H1 (cell line): ENCODE measurements around the gene COL27A1. TPM values are rescaled to one million over a fixed set of nuclear protein-coding genes. Genes with fewer than 3 reads are reported as not detected.

Experiments used
- CTCF ChIA-PET: fragments of 300-600 bp; sonication (Branson Sonifier 250); formaldehyde crosslinking; loops from one replicate; lab custom pipeline; 2021; ENCODE audit not compliant: partially characterized antibody; lab: Charles Lee
- POLR2A ChIA-PET: fragments of 300-600 bp; sonication (Branson Sonifier 250); formaldehyde crosslinking; loops from one replicate; lab custom pipeline; 2021; ENCODE audit warnings: inconsistent platforms; ENCODE audit not compliant: partially characterized antibody; lab: Charles Lee
- DNase-seq, 2 experiments: peaks; one replicate each; pipeline versions ENCODE4 v3.0.0 to v3.0.0-alpha.2; 2010 to 2022; ENCODE audit warnings: low spot score in 2 of 2, low read depth in 1 of 2, mixed read lengths in 1 of 2
- FAIRE-seq: peaks from 2 replicates; lab custom pipeline; 2011; peaks lifted over from hg19 to GRCh38; lab: Jason Lieb, UNC
- H2AFZ ChIP-seq: 2 replicates; pipeline ENCODE4 v1.8.1; 2012; ENCODE audit warnings: low read length, inconsistent platforms
- H2AK5ac ChIP-seq: 2 replicates; pipeline ENCODE4 v1.6.1; 2013; ENCODE audit warnings: low read depth, low read length
- H2BK120ac ChIP-seq: replicated peaks from 2 replicates; pipeline ENCODE3; 2013; ENCODE audit warnings: low read depth, low read length, inconsistent platforms
- H2BK12ac ChIP-seq: 2 replicates; pipeline ENCODE4 v1.6.1; 2013; ENCODE audit warnings: low read depth, low read length
- H2BK15ac ChIP-seq: 2 replicates; pipeline ENCODE4 v1.6.1; 2013; ENCODE audit warnings: low read length
- H2BK20ac ChIP-seq: 2 replicates; pipeline ENCODE4 v1.6.1; 2013; ENCODE audit warnings: low read length
- H2BK5ac ChIP-seq: 2 replicates; pipeline ENCODE4 v1.6.1; 2013; ENCODE audit warnings: low read depth, low read length
- H3K14ac ChIP-seq: 2 replicates; pipeline ENCODE4 v1.6.1; 2013; ENCODE audit warnings: inconsistent platforms; ENCODE audit not compliant: insufficient read length
- H3K18ac ChIP-seq: 2 replicates; pipeline ENCODE4 v1.6.1; 2013; ENCODE audit warnings: low read length; ENCODE audit errors: extremely low read depth
- H3K23ac ChIP-seq: 2 replicates; pipeline ENCODE4 v1.6.1; 2013; ENCODE audit warnings: inconsistent platforms; ENCODE audit not compliant: insufficient read length
- H3K23me2 ChIP-seq: 2 replicates; pipeline ENCODE4 v1.6.1; 2013; ENCODE audit warnings: low read depth, low read length
- H3K27ac ChIP-seq: 2 replicates; pipeline ENCODE4 v1.6.1; 2011; ENCODE audit warnings: low read depth, low read length, inconsistent platforms
- H3K27me3 ChIP-seq, 4 experiments: replicated peaks in 1 of 4; 1 replicate in 1 of 4; 2 replicates in 3 of 4; pipeline versions ENCODE4 v1.6.1 to v1.8.1; 2011 to 2013; ENCODE audit warnings: low read length in 3 of 4, mild to moderate bottlenecking in 3 of 4, inconsistent platforms in 2 of 4, mixed read lengths in 2 of 4, moderate library complexity in 1 of 4; ENCODE audit not compliant: control insufficient read depth in 3 of 4, insufficient read depth in 3 of 4; ENCODE audit errors: extremely low read depth in 1 of 4
- H3K36me3 ChIP-seq, 4 experiments: 2 replicates each; pipeline versions ENCODE4 v1.6.1 to v1.8.1; 2011 to 2013; ENCODE audit warnings: mild to moderate bottlenecking in 4 of 4, low read length in 3 of 4, moderate library complexity in 2 of 4, control low read depth in 1 of 4, inconsistent platforms in 1 of 4; ENCODE audit not compliant: insufficient read depth in 4 of 4, control insufficient read depth in 2 of 4
- H3K4ac ChIP-seq: replicated peaks from 2 replicates; pipeline ENCODE3; 2013; ENCODE audit warnings: low read length, low read depth, mixed read lengths, inconsistent platforms; ENCODE audit not compliant: insufficient read length
- H3K4me1 ChIP-seq, 4 experiments: replicated peaks in 1 of 4; 1 replicate in 1 of 4; 2 replicates in 3 of 4; pipeline versions ENCODE4 v1.6.1 to v1.8.1; 2011 to 2013; ENCODE audit warnings: low read length in 3 of 4, inconsistent platforms in 2 of 4, mixed read lengths in 1 of 4; ENCODE audit not compliant: insufficient read depth in 4 of 4, control insufficient read depth in 3 of 4
- H3K4me2 ChIP-seq, 2 experiments: 2 replicates each; pipeline versions ENCODE4 v1.6.1 to v1.8.1; 2011 to 2013; ENCODE audit warnings: low read depth in 2 of 2, low read length in 2 of 2, control low read depth in 1 of 2, inconsistent platforms in 1 of 2, mild to moderate bottlenecking in 1 of 2; ENCODE audit not compliant: insufficient read depth in 1 of 2
- H3K4me3 ChIP-seq, 4 experiments: fragments of 200-600, 300-600 bp in 1 of 4; sonication (generic), shearing (Covaris generic), sonication (Bioruptor Twin) in 1 of 4; 2 replicates each; pipeline versions ENCODE4 v1.5.1 to v1.8.1; 2011 to 2016; ENCODE audit warnings: low read length in 4 of 4, low read depth in 3 of 4, control low read depth in 2 of 4, inconsistent platforms in 2 of 4, mild to moderate bottlenecking in 2 of 4, mixed read lengths in 1 of 4, moderate library complexity in 1 of 4; ENCODE audit not compliant: insufficient read depth in 2 of 4; ENCODE audit errors: extremely low read depth in 1 of 4
- H3K56ac ChIP-seq: replicated peaks from 2 replicates; pipeline ENCODE3; 2013; ENCODE audit warnings: low read depth, mild to moderate bottlenecking, mixed read lengths, low read length, inconsistent platforms; ENCODE audit not compliant: insufficient read length
- H3K79me1 ChIP-seq: 2 replicates; pipeline ENCODE4 v1.6.1; 2013; ENCODE audit warnings: low read depth, low read length, control low read depth
- H3K79me2 ChIP-seq, 2 experiments: 2 replicates each; pipeline versions ENCODE4 v1.6.1 to v1.8.1; 2012 to 2013; ENCODE audit warnings: low read length in 2 of 2, mild to moderate bottlenecking in 2 of 2, inconsistent platforms in 1 of 2; ENCODE audit not compliant: insufficient read depth in 2 of 2, control insufficient read depth in 1 of 2
- H3K9ac ChIP-seq, 4 experiments: replicated peaks in 1 of 4; 1 replicate in 1 of 4; 2 replicates in 3 of 4; pipeline versions ENCODE4 v1.6.1 to v1.8.1; 2011 to 2013; ENCODE audit warnings: low read depth in 3 of 4, low read length in 3 of 4, control low read depth in 2 of 4, mild to moderate bottlenecking in 2 of 4, moderate library complexity in 2 of 4, inconsistent platforms in 1 of 4; ENCODE audit errors: extremely low read depth in 1 of 4
- H3K9me3 ChIP-seq, 2 experiments: 2 replicates each; pipeline versions ENCODE4 v1.6.1 to v1.8.1; 2012 to 2013; ENCODE audit warnings: mild to moderate bottlenecking in 2 of 2, moderate library complexity in 2 of 2, control low read depth in 1 of 2, inconsistent platforms in 1 of 2, low read depth in 1 of 2, low read length in 1 of 2, mixed read lengths in 1 of 2; ENCODE audit not compliant: insufficient read depth in 2 of 2
- H4K20me1 ChIP-seq, 2 experiments: replicated peaks in 1 of 2; 2 replicates each; pipeline versions ENCODE3 to v1.8.1; 2011 to 2013; ENCODE audit warnings: inconsistent platforms in 2 of 2, low read length in 2 of 2, mild to moderate bottlenecking in 1 of 2; ENCODE audit not compliant: insufficient read depth in 2 of 2, control insufficient read depth in 1 of 2
- H4K5ac ChIP-seq: 2 replicates; pipeline ENCODE4 v1.6.1; 2013; ENCODE audit warnings: low read length, low read depth, mixed read lengths, inconsistent platforms; ENCODE audit not compliant: insufficient read length
- H4K8ac ChIP-seq: 2 replicates; pipeline ENCODE4 v1.8.0; 2013; ENCODE audit warnings: mild to moderate bottlenecking, moderate library complexity, low read length, inconsistent platforms; ENCODE audit not compliant: insufficient read depth; ENCODE audit errors: extremely low read depth
- H4K91ac ChIP-seq: replicated peaks from 2 replicates; pipeline ENCODE3; 2013; ENCODE audit warnings: low read length, mixed read lengths, inconsistent platforms; ENCODE audit not compliant: insufficient read length
- CBX5 ChIP-seq: fragments of 300-800, 300-1000 bp; sonication (generic); IDR thresholded peaks from 2 replicates; pipeline ENCODE4 v1.7.1; 2016; ENCODE audit warnings: antibody characterized with exemption, low read length, low read depth
- CBX8 ChIP-seq: fragments of 300-800, 300-1000 bp; sonication (generic); IDR thresholded peaks from 2 replicates; pipeline ENCODE4 v1.7.1; 2016; ENCODE audit warnings: low read depth, low read length, borderline replicate concordance
- CEBPB ChIP-seq: IDR thresholded peaks from 2 replicates; pipeline ENCODE4 v1.6.1; 2012; ENCODE audit warnings: low read depth, low read length
- CREB1 ChIP-seq: IDR thresholded peaks from 2 replicates; pipeline ENCODE4 v1.6.1; 2012; ENCODE audit warnings: inconsistent platforms
- EP300 ChIP-seq, 2 experiments: IDR thresholded peaks; 1 replicate in 1 of 2; 2 replicates in 1 of 2; pipeline ENCODE4 v1.6.1; 2011 to 2012; ENCODE audit warnings: low read depth in 2 of 2, low read length in 2 of 2, mild to moderate bottlenecking in 2 of 2, borderline replicate concordance in 1 of 2, inconsistent platforms in 1 of 2, moderate library complexity in 1 of 2
- EZH2 ChIP-seq: fragments of 200-600 bp; sonication (generic); IDR thresholded peaks from 2 replicates; pipeline ENCODE4 v1.7.1; 2012; ENCODE audit warnings: low read depth, mild to moderate bottlenecking, moderate library complexity, low read length, inconsistent platforms; ENCODE audit not compliant: severe bottlenecking
- MAFK ChIP-seq: IDR thresholded peaks from 2 replicates; pipeline ENCODE4 v1.6.1; 2012; ENCODE audit warnings: low read depth, mild to moderate bottlenecking, improper control_type of control experiment, low read length
- RFX5 ChIP-seq: IDR thresholded peaks from 2 replicates; pipeline ENCODE4 v1.6.1; 2011; ENCODE audit warnings: low read depth, low read length, improper control_type of control experiment, borderline replicate concordance
- RXRA ChIP-seq: IDR thresholded peaks from 2 replicates; pipeline ENCODE4 v1.6.1; 2011; ENCODE audit warnings: low read depth, mild to moderate bottlenecking, low read length, moderate library complexity; ENCODE audit not compliant: insufficient read depth
- SP2 ChIP-seq: IDR thresholded peaks from 2 replicates; pipeline ENCODE4 v1.6.1; 2012; ENCODE audit warnings: mild to moderate bottlenecking, low read length, inconsistent platforms
- YY1 ChIP-seq: IDR thresholded peaks from 2 replicates; pipeline ENCODE4 v1.6.1; 2011; ENCODE audit warnings: low read depth, mild to moderate bottlenecking, low read length
- WGBS, 2 experiments: shearing (Covaris generic) in 1 of 2; methylation state at CpG; one replicate each; pipeline versions ENCODE4 v1.1.6 to v1.1.7; 2013 to 2015; ENCODE audit warnings: low lambda C conversion rate in 2 of 2, mixed read lengths in 2 of 2, inconsistent platforms in 1 of 2, low coverage in 1 of 2, missing lambda C conversion rate in 1 of 2; ENCODE audit not compliant: insufficient replicate concordance in 2 of 2, insufficient coverage in 1 of 2, insufficient read length in 1 of 2; ENCODE audit errors: extremely low coverage in 1 of 2, missing lambda C conversion rate in 1 of 2; 5-methylcytosine and 5-hydroxymethylcytosine counted together
- polyA plus RNA-seq, 7 experiments: library from polyadenylated mRNA; depleted of rRNA in 3 of 7; stranded (reverse) in 5 of 7; unstranded in 2 of 7; fragments of >200 nt in 5 of 7; fragments of 200-250 nt in 2 of 7; gene quantifications; 1 replicate in 5 of 7; 2 replicates in 1 of 7; 4 replicates in 1 of 7; pipeline versions ENCODE4 v1.2.1 to v1.2.3, GENCODE V29; 2011 to 2013; ENCODE audit warnings: missing spikeins in 2 of 7, mixed read lengths in 2 of 7
- total RNA-seq: library from RNA; stranded (reverse); fragmentation: NEBNext Ultra II Directional; extraction: Animal tissue kit (Norgen Biotek cat#: 25700); gene quantifications from 2 replicates; pipeline ENCODE4 v1.2.1, GENCODE V29; 2021

The COL27A1 gene
- total and polyA plus RNA-seq, 2 of the 8 experiments (the other 6 are each of a cell fraction or from before 2014, with no cell fraction given): 15.1 to 22.8 TPM

- no peak overlapping the region; a peak in 1 of 7 replicates for H3K9ac ChIP-seq
- no peak overlapping the region for H3K23ac ChIP-seq
- DNase-seq (no peak), FAIRE-seq (no peak)
- no peak overlapping the region for H4K5ac ChIP-seq
- H4K8ac ChIP-seq: no peak overlapping the region
- no peak overlapping the region for H3K4me2 ChIP-seq
- peaks cover 1 to 5% (median 4%) of the 10 kb centered on the region in 4 experiments; a peak in 4 of 7 replicates for H3K4me1 ChIP-seq
- H3K9me3 ChIP-seq: no peaks in the 10 kb centered on the region
- no peaks in the 10 kb centered on the region for H3K79me2 ChIP-seq
- no peak overlapping the region for H2AK5ac ChIP-seq
- ChIA-PET CTCF (interaction anchor here (0.8 to 5.4 kb wide), 10 partner anchors 11 to 123 kb away, joined by 3 to 23 read pairs (median 4); partner anchors contain the start of genes AMBP and COL27A1), POLR2A (no interaction called here)
- peaks cover 2% of the 10 kb centered on the region; the same call in 1 of the 2 replicates for H3K79me1 ChIP-seq
- H3K27ac ChIP-seq: no peak overlapping the region
- H3K23me2 ChIP-seq: peaks cover 14% of the 10 kb centered on the region; the same call in 1 of the 2 replicates
- H2BK120ac ChIP-seq: no peak overlapping the region
- no peaks in the 10 kb centered on the region for H3K27me3 ChIP-seq
- WGBS, 2 experiments: 92% methylated on average over 22 of the region's 22 CpGs; no CpG with 5 or more reads in 1 of the 2 experiments
- H2BK15ac ChIP-seq: no peak overlapping the region
- H3K56ac ChIP-seq: no peak overlapping the region
- H3K4me3 ChIP-seq: no peak overlapping the region
- H3K4ac ChIP-seq: no peak overlapping the region
- H2BK20ac ChIP-seq: no peak overlapping the region
- no peak overlapping the region for H3K18ac ChIP-seq
- peaks cover 0 to 8% (median 0%) of the 10 kb centered on the region in 4 experiments; a peak in 3 of 8 replicates for H3K36me3 ChIP-seq
- no peak overlapping the region for H2BK12ac ChIP-seq
- H4K91ac ChIP-seq: no peak overlapping the region
- H4K20me1 ChIP-seq: peaks cover 0 to 9% of the 10 kb centered on the region in 2 experiments
- no peak overlapping the region for H2AFZ ChIP-seq
- H2BK5ac ChIP-seq: no peak overlapping the region
- no peak overlapping the region for H3K14ac ChIP-seq
- no peak for TF ChIP-seq EZH2
- no peak for TF ChIP-seq YY1
- TF ChIP-seq CREB1: no peak
- TF ChIP-seq CEBPB: no peak
- TF ChIP-seq MAFK: no peak
- no peak for TF ChIP-seq CBX5
- TF ChIP-seq EP300 (IDR thresholded peaks at IDR 0.05; ENCODE audit: borderline replicate concordance in 1 of 2, low read depth in 2 of 2, low read length in 2 of 2): no peak
- no peak for TF ChIP-seq RXRA
- no peak for TF ChIP-seq RFX5
- no peak for TF ChIP-seq SP2
- TF ChIP-seq CBX8: no peak
Observed at GRCh38 chr9:114168281-114169028, 13.1 kb downstream of the COL27A1 start.
